ENCODE measurements around the gene PHACTR1. TPM values are rescaled to one million over a fixed set of nuclear protein-coding genes. Genes with fewer than 3 reads are reported as not detected.

PHACTR1 gene
- total and polyA plus RNA-seq, 2 of the 4 experiments (the other 2 are of a cell fraction) = not detected

DNA sequence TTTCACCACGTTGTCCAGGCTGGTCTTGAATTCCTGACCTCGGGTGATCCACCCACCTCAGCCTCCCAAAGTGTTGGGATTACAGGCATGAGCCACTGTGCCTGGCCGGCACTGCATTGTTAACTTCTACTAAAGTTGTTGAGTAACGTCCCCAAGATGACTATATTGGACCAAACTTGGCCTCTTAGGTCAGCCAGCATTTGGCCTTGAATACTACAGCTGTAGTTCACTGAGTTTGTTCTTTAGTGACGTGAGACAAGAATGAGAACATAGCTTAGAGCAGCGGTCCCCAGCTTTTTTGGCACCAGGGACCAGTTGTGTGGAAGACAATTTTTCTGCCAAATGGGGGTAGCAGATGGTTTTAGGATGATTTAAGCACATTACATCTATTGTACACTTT is 374.6 kb downstream of the PHACTR1 start:
- H2AK9ac ChIP-seq (replicated peaks; ENCODE audit: low read depth, low read length, poor library complexity) = no peak overlapping the region
- no peak overlapping the region for H2BK20ac ChIP-seq (ENCODE audit: low read depth, low read length)
- DNase-seq (no peak), ATAC-seq (ENCODE audit: low read depth) (no peak)
- BruUV-seq (replicated peaks) = no TSS peak
- intact Hi-C loops (cut with micrococcal nuclease) = no loop called here
- no peaks in the 10 kb centered on the region for H4K20me1 ChIP-seq (ENCODE audit: insufficient read depth, low read length)
- no peak overlapping the region for H3K56ac ChIP-seq (ENCODE audit: extremely low read depth, insufficient read depth, low read length)
- in situ Hi-C loops (cut with MboI; ENCODE audit: low sequenced_read_pairs) = no loop called here
- no peak overlapping the region for H2BK15ac ChIP-seq (ENCODE audit: low read depth, low read length)
- 0 out of 2 replicates have a peak, but pooled peaks cover 2% of the 10 kb centered on the region for H3K9me3 ChIP-seq (ENCODE audit: control insufficient read depth, insufficient read depth, low read length)
- TF ChIP-seq, protein P1, sequence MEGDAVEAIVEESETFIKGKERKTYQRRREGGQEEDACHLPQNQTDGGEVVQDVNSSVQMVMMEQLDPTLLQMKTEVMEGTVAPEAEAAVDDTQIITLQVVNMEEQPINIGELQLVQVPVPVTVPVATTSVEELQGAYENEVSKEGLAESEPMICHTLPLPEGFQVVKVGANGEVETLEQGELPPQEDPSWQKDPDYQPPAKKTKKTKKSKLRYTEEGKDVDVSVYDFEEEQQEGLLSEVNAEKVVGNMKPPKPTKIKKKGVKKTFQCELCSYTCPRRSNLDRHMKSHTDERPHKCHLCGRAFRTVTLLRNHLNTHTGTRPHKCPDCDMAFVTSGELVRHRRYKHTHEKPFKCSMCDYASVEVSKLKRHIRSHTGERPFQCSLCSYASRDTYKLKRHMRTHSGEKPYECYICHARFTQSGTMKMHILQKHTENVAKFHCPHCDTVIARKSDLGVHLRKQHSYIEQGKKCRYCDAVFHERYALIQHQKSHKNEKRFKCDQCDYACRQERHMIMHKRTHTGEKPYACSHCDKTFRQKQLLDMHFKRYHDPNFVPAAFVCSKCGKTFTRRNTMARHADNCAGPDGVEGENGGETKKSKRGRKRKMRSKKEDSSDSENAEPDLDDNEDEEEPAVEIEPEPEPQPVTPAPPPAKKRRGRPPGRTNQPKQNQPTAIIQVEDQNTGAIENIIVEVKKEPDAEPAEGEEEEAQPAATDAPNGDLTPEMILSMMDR (conservative IDR thresholded peaks at IDR 0.05; ENCODE audit: low read depth, low read length) = no peak
- TF ChIP-seq SMC3 (IDR thresholded peaks at IDR 0.05; ENCODE audit: low read depth, low read length) (no peak), RFX5 (IDR thresholded peaks at IDR 0.05; ENCODE audit: low read depth, low read length) (no peak), RCOR1 (IDR thresholded peaks at IDR 0.05; ENCODE audit: insufficient replicate concordance, low read length) (no peak), MXI1 (IDR thresholded peaks at IDR 0.05; ENCODE audit: borderline replicate concordance, low read depth, low read length) (no peak), RAD21 (IDR thresholded peaks at IDR 0.05; ENCODE audit: low read length) (no peak), MAFK (IDR thresholded peaks at IDR 0.05; ENCODE audit: low read depth, low read length) (no peak), POLR2A (IDR thresholded peaks at IDR 0.05; ENCODE audit: low read depth, low read length) (no peak), MAZ (IDR thresholded peaks at IDR 0.05; ENCODE audit: borderline replicate concordance, low read depth, low read length) (no peak), NFE2L2 (IDR thresholded peaks at IDR 0.05; ENCODE audit: low read depth, low read length) (no peak), FOS (IDR thresholded peaks at IDR 0.05; ENCODE audit: low read depth, low read length) (no peak), CEBPB (IDR thresholded peaks at IDR 0.05; ENCODE audit: low read depth, low read length) (no peak), CHD1 (IDR thresholded peaks at IDR 0.05; ENCODE audit: low read depth, low read length) (no peak), BHLHE40 (IDR thresholded peaks at IDR 0.05; ENCODE audit: low read depth, low read length) (no peak)
- TF ChIP-seq, protein P2, sequence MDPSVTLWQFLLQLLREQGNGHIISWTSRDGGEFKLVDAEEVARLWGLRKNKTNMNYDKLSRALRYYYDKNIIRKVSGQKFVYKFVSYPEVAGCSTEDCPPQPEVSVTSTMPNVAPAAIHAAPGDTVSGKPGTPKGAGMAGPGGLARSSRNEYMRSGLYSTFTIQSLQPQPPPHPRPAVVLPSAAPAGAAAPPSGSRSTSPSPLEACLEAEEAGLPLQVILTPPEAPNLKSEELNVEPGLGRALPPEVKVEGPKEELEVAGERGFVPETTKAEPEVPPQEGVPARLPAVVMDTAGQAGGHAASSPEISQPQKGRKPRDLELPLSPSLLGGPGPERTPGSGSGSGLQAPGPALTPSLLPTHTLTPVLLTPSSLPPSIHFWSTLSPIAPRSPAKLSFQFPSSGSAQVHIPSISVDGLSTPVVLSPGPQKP (IDR thresholded peaks at IDR 0.05; ENCODE audit: borderline replicate concordance, low read depth, low read length) = no peak
- TF ChIP-seq, protein P3, sequence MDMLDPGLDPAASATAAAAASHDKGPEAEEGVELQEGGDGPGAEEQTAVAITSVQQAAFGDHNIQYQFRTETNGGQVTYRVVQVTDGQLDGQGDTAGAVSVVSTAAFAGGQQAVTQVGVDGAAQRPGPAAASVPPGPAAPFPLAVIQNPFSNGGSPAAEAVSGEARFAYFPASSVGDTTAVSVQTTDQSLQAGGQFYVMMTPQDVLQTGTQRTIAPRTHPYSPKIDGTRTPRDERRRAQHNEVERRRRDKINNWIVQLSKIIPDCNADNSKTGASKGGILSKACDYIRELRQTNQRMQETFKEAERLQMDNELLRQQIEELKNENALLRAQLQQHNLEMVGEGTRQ (IDR thresholded peaks at IDR 0.05; ENCODE audit: low read depth, low read length) = no peak
- no peak overlapping the region for H4K91ac ChIP-seq (ENCODE audit: insufficient read depth, low read depth, low read length)
- WGBS, 2 experiments (ENCODE audit: extremely low coverage in 2 of 2, insufficient read length in 1 of 2) = 50% methylated on average over 1 of the region's 6 CpGs; no CpG with 5 or more reads in 1 of the 2 experiments
- no peak overlapping the region for H3K18ac ChIP-seq (ENCODE audit: low read depth, low read length)
- no peak overlapping the region for H3K27ac ChIP-seq (ENCODE audit: insufficient read depth, low read length)
- CTCF ChIA-PET = interaction anchor here (0.6 kb wide), 1 partner anchor 132 kb away, joined by 3 read pairs; no protein-coding TSS in a partner anchor
- H3K4ac ChIP-seq (ENCODE audit: low read depth, low read length) = no peak overlapping the region
- H3K4me1 ChIP-seq (ENCODE audit: control insufficient read depth, insufficient read depth, low read length) = no peaks in the 10 kb centered on the region
- no peak overlapping the region for H2BK5ac ChIP-seq (ENCODE audit: low read depth, low read length, poor library complexity, severe bottlenecking)
- H3K79me1 ChIP-seq (ENCODE audit: low read depth in 1 of 2, low read length in 2 of 2) = no peaks in the 10 kb centered on the region
- H3K14ac ChIP-seq (replicated peaks; ENCODE audit: low read depth, low read length) = no peak overlapping the region
- no peaks in the 10 kb centered on the region for H3K27me3 ChIP-seq (ENCODE audit: control insufficient read depth, insufficient read depth, low read length)
- no peak overlapping the region for H4K5ac ChIP-seq (ENCODE audit: low read depth, low read length)
- no peak overlapping the region for H2BK120ac ChIP-seq (ENCODE audit: low read depth, low read length)
- dilution Hi-C loops (cut with HindIII; ENCODE audit: low sequenced_read_pairs, unreplicated experiment) = no loop called here
- H3K23ac ChIP-seq (ENCODE audit: low read depth, low read length) = no peak overlapping the region
- no peaks in the 10 kb centered on the region for H3K9me1 ChIP-seq (ENCODE audit: insufficient read depth, low read length)
- H2AFZ ChIP-seq (replicated peaks; ENCODE audit: low read length, poor library complexity) = no peak overlapping the region
- H2AK5ac ChIP-seq (ENCODE audit: low read depth, low read length) = no peak overlapping the region
- H3K36me3 ChIP-seq (ENCODE audit: control insufficient read depth, insufficient read depth, low read length) = no peaks in the 10 kb centered on the region
- POLR2A ChIA-PET (ENCODE audit: unreplicated experiment) = no interaction called here
- H4K8ac ChIP-seq (ENCODE audit: low read depth in 2 of 2, low read length in 2 of 2) = no peak overlapping the region
- H3K9ac ChIP-seq (ENCODE audit: low read depth, low read length) = no peak overlapping the region
- no peak overlapping the region for H3K4me3 ChIP-seq (ENCODE audit: insufficient read depth, low read depth, low read length)
- no peak overlapping the region for H3K4me2 ChIP-seq (ENCODE audit: low read depth, low read length)
